Measurements from ENCODE around the gene ATP2B2.

ATP2B2 gene

DNA sequence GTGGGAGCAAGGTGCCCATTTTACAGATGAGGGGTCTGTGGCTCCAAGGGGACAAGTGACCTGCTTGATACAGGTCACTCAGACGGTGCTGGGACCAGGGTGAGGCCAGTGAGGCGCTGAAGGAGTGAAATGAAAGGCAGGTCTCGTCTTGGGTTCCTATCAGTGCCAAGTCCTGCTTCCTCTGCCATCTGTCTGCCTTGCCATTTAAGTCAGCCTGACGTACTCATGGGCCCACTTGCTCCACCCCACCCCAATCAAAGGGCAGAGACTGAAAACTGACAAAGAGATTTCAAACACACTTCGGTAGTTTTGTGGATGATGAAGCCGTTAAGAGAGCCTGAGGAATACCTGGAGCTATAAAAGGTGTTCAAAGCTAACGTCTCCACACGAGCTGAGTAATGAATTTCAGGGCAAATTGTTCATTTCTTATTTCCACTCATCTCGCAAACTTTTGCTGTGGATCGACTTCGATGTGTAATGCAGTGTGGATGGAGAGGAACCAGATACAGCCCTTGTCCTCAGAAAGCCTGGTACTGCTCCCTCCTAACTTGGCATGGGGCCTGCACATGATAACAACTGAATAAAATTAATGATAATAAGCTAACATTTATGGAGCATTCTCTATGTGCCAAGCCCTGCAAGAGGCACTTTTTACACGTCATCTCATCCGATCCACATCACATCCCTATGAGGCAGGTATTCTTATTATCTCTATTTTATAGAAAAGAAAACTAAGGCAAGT, 36.6 kb downstream of the ATP2B2 start:
- no peak for DNase-seq

DNA sequence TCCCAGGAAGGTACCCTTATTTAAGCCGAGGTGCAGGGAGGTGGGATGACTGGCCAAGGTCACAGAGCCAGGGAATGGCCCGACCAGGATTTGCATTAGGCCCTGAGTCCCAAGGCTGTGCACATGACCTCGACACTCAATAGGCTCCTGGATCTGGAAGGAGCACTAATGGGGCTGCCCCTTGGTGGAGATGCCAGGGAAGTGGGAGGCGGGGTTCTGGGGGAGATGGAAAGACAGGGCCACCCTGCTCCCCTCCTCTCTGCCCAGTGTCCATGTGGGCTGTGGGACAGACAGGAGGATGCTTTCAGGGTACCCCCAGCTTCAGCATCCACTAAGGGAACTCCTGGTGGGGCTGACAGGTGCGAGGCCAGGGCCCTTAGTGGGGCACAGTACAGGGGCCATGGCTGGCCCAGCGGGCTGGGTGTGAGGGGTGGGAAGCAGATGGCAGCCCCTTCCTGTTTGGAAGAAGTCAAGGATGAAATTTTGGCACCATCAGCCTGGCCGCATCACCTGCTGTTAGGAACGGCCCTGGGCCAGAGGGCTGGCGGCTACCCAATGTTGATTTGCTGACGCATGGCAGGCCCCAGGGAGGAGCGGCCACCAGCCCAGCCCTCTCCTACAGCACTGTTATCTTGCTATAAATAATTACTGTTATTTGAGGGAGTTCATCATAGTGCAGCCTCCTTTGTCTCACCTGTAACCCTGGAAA, 37.3 kb downstream of the ATP2B2 start:
- peak; percentile 10 for DNase-seq

DNA sequence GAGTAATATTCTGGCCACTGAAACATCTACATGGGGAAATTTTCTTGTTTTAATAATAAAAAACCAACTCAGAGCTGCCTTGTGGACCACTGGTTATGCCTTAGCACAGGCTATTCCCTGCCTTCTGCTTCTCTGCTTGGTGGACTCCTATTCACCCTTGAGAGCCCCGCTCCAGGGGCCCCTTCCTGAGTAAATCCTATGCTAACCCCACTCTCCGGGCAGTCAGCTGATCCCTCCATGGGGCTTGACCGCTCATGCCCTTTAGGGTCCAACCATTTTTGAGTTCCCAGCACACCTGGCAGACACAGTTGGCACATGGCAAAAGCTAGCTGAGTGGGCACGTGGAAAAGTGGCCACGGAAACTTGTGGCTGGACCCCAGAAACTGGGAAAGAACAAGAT, 38.2 kb downstream of the ATP2B2 start:
- DNase-seq, result no peak

- no peak for DNase-seq
Observed at GRCh38 chr3:10466186-10466585, 39.2 kb downstream of the ATP2B2 start.

DNA sequence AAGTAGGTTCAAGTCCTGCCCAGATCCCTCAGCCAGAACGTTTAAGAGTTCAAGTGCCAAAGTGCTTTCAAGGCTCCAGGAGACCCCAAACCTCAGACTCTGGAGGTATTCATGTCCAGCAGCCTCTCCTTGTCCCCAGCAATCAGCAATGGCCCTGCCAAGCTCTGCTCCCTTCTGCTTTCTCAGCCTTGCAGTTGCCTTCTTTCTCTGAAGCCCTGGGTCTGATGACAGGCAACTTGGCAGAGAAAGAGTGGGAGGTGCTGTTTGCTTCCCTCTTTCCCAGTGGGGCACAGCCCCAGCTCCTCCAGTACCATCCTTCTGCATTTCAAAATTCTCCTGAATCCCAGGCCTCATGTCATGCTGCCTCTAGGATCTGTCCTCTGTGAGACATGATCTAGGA, 40.2 kb downstream of the ATP2B2 start:
- DNase-seq, result no peak

GRCh38 chr3:10463533-10464434, 41.6 kb downstream of the ATP2B2 start:
- no peak for DNase-seq

DNA sequence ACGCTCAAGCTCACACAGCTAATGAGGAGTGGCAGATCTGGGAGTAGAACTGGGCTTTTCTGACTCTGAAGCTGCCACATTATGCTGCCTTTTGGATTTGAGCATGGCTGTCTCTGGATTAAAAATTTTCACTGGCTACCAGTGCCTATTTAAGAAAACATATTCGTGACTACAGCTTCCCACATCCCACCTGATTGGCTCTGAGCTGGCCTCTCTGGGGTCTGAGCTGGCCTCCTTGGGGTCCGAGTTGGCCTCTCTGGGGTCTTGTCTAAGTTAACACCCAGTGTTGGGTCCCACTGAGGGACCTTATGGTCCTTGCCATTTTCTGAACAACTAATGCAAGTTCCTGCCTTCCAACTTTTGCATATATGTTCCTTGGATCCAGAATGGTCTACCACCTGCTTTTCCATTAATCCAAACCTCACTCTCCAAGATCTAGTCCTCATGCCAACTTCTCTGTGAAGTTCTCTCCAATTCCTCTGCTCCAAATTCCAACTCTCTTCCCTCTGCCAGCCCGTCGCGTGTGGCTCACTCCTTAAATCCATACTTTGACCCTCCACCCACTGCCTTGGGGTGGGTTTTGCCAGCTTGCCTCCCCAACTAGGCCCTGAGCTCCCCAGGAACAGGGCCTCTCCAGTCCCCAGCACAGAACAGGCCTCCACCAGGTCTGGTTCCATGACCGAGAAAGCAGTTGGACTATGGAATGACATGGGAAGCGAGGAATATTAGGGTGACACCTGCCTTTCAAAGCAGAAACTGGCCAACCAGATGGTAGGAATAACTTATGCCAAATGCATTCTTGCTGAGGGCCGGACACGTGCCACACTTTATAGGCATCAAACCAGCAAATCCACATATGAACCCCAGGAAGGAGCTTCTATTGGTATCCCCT, 42.5 kb downstream of the ATP2B2 start:
- no peak for DNase-seq

- no peak for DNase-seq
Observed at GRCh38 chr3:10460951-10461545, 44.3 kb downstream of the ATP2B2 start.

- DNase-seq, result no peak
Observed at GRCh38 chr3:10459954-10460754, 45.2 kb downstream of the ATP2B2 start.

DNA sequence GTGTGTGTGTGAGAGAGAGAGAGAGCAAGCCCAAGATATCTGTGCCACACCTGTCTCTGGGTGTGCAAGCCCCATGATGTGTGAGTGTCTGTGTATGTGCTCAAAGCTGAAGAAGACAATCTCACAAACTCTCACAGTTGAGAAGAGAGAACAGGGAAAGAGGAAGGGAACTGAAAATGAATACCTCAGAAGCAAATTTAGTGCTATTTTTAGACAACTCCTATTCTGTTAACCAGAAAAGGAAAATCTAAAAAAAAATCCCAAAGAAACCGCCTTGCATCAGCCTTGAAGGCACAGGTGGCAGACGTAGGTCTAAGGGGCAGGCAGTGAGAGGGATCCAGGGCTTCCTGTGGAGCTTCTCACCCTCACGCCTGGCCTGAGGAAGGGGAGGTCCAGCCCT, 47.8 kb downstream of the ATP2B2 start:
- no peak for DNase-seq

DNA sequence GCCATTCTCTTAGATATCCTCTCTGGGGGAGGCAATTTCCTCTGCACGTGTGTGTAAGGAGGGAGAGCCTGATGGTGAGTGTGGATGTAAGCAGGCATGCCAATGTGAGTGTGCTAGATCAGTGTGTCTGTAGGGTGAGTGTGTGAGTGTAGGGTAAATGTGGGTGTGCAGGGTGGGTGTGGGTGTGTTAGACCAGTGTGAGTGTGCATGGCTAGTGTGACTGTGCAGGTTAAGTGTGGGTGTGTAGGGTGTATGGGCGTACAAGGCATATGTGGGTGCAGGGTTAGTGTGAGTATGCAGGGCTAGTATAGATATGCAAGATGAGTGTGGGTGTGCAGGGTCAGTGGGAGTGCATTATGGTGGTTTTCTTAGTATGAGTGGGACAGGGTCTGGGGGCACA, 48.4 kb downstream of the ATP2B2 start:
- no peak for DNase-seq

GRCh38 chr3:10455545-10455914, 49.9 kb downstream of the ATP2B2 start:
- DNase-seq, result no peak

GRCh38 chr3:10454907-10455544, 50.4 kb downstream of the ATP2B2 start:
- DNase-seq, result no peak

DNA sequence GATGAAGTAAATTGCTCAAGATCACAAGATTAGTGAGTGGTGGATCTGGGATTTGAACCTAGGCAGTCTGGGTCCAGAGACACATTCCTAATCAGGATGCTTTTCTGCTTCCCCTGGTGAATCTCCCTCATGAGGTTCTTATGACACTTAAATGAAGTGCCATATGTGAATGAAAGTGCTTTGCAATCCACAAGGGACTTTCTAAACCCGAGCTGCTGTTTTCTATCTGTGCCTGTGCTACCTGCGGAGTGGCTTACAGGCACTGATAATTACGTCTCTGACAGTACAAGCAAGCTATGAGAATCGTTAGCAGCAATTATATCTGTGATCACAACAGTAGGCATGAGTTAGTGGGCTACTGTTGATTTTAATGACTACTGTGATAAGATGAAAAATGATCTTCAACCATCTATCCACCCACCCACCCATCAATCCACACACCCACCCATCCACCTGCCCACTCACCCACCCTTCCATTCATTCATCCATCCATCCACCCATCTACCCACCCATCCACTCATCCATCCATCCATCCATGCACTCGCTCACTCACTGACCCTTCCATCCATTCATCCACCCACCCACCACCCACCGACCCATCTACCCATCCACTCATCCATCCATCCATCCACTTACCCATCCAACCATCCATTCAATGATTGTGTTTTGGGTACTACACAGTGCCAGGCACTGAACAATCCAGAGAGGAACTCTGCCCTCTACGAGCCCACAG, 51.8 kb downstream of the ATP2B2 start:
- DNase-seq, result no peak

GRCh38 chr3:10450494-10451440, 54.6 kb downstream of the ATP2B2 start:
- DNase-seq, result no peak

DNA sequence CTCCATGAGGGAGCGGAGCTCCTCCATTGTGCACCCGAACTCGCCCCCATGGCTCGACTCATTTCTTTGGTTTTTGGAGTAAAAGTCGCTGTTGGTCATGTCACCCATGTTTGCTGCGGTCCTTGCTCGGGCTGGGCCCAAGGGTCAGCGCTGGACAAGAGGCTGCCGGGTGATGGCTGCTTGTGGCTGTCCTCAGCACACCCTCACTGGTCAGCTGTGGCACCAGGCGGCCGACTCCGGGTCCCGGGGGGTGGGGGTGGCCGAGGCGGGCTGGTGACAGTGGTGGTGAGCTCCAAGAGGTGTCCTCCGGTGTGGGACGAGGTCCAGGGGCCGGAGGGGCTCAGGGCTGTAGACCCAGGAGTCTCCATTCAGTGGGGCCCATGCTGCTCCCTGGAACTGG, 56.0 kb downstream of the ATP2B2 start:
- no peak for DNase-seq

DNA sequence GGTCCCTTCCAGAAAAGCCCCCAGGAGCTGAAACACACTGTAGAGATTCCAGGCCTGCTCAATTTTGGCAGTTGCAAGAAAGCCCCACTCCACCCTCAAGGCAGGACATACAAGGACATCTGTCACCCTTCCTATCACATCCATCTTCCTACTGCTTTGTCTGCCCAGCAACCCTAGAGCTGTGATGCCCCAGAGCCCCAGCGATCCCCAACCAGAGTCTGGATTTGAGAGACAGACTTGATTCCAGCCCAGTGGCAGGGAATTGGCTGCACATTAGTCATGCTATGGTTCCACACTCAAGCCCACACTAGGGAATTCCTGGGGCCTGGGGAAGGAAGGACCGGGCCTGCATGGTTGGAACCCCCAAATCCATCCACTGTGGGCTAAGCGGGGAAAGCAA, 56.8 kb downstream of the ATP2B2 start:
- no peak for DNase-seq

DNA sequence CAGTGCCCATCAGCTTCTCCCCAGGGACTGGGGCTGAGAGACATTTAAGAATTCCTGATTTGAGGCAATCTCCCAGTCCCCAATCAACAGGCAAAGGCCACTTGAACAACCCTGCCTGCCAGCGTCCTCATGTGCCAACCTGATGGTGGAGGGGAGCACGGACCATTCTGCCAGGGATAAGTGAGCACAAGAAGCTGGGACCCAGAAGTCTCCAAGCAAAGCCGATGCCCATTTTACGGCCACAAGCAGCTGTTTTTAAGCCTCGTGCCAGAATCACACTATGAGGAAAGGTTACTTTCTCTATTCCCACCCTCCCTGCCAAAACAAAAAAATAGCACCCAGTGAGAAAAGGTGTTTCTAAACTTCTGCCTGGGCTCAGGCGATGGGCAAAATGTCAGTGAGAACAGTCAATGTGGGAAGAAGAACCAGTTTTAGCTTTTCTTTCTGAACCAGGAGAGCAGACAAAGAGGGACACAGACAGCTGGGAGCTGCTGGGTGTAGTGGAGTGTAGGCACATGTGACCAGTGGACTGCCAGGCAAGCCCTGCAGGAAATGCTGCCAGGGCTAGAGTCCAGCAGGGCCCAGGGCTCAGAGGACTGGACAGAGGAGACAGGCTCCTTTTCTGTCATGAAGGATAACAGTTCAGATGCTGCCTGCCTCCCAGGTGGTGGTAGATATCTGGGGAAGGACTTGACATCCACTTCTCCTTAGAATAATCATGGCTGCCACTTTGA, 57.7 kb downstream of the ATP2B2 start:
- DNase-seq, result no peak
